Tibial nerve (tissue), 4 donors: ENCODE measurements around the gene ISM1. TPM values are rescaled to one million over a fixed set of nuclear protein-coding genes. Genes with fewer than 3 reads are reported as not detected.

Source experiments
- DNase-seq, 2 donors: peaks; one replicate each; pipeline ENCODE4 v3.0.0-alpha.2; 2019; ENCODE audit warnings: low spot score in 2 of 2
- H3K27ac ChIP-seq, 4 donors: fragments of 200-600 bp; sonication (generic) in 3 of 4; one replicate each; pipeline ENCODE4 v1.5.1; 2017 to 2019; ENCODE audit warnings: mild to moderate bottlenecking in 1 of 4
- H3K27me3 ChIP-seq, 2 donors: fragments of 200-600 bp; sonication (generic) in 1 of 2; one replicate each; pipeline versions ENCODE4 v1.5.1 to v1.6.0; 2017 to 2019
- H3K36me3 ChIP-seq, 3 donors: fragments of 200-600 bp; sonication (generic); one replicate each; pipeline ENCODE4 v1.5.1; 2018 to 2019
- H3K4me1 ChIP-seq, 4 donors: fragments of 200-600 bp; sonication (generic) in 3 of 4; one replicate each; pipeline ENCODE4 v1.5.1; 2017 to 2019
- H3K4me3 ChIP-seq, 4 donors: fragments of 200-600 bp; sonication (generic) in 3 of 4; one replicate each; pipeline ENCODE4 v1.5.1; 2017 to 2019; ENCODE audit warnings: mild to moderate bottlenecking in 1 of 4, moderate library complexity in 1 of 4
- H3K9me3 ChIP-seq, 4 donors: fragments of 200-600 bp; sonication (generic) in 3 of 4; one replicate each; pipeline ENCODE4 v1.5.1; 2017 to 2019
- EP300 ChIP-seq, 2 donors: sonication (generic); formaldehyde crosslinking; IDR thresholded peaks; one replicate each; pipeline ENCODE4 v1.6.1; 2017; ENCODE audit warnings: antibody characterized with exemption in 2 of 2, mild to moderate bottlenecking in 1 of 2
- POLR2A ChIP-seq, 2 donors: fragments of 450-650 bp; IDR thresholded peaks; one replicate each; pipeline ENCODE4 v1.6.1; 2017; ENCODE audit warnings: antibody characterized with exemption in 2 of 2, mild to moderate bottlenecking in 2 of 2, moderate library complexity in 2 of 2
- WGBS, 2 donors: methylation state at CpG; one replicate each; pipeline ENCODE4 v1.1.5; 2018; 5-methylcytosine and 5-hydroxymethylcytosine counted together
- total RNA-seq, 4 donors: library from RNA; depleted of rRNA; stranded (reverse); fragments of >200 nt; gene quantifications; one replicate each; pipeline ENCODE4 v1.1.0, GENCODE V29; 2016
- TF ChIP-seq, protein P1 (sequence below), 5 experiments: fragments of 200-600 bp in 3 of 5; fragments of 450-650 bp in 2 of 5; sonication (generic) in 3 of 5; IDR thresholded peaks; one replicate each; pipeline ENCODE4 v1.5.1; 2016 to 2019; ENCODE audit warnings: antibody characterized with exemption in 5 of 5, mild to moderate bottlenecking in 3 of 5, moderate library complexity in 2 of 5

ISM1 gene
- total RNA-seq, 4 donors from 2014 or later: 19.3 to 47.3 (median 24.7) TPM

DNA sequence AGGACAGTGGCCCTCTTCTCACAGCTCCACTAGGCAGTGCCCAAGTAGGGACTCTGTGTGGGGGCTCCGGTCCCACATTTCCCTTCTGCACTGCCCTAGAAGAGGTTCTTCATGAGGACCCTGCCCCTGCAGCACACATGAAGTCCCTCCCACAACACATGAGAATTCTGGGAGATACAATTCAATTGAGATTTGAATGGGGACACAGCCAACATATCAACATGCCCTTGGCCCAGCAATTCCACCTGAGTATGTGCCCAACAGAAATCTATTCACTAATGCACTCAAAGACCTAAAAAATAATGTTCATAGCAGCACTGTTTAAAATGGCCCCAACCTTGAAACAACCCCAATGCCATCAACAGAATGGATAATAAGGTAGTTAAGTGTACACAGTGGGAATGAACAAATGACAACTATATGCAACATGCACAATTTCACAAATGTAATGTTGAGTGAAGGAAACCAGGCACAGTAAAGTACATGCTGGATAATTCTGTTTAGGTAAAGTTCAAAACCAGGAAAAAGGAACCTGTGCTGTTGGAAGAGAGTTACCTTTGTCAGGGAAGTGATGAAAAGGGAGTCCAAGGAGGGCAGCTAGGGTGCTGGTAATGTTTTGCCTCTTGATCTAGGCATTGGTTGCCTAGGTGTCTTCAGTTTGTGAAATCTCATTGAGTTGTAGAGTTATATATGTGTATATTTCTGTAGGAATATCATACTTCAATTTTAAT lies 16.1 kb downstream of the ISM1 start:
- DNase-seq: no peak
- no peaks in the 10 kb centered on the region for H3K4me1 ChIP-seq
- TF ChIP-seq, protein P1, sequence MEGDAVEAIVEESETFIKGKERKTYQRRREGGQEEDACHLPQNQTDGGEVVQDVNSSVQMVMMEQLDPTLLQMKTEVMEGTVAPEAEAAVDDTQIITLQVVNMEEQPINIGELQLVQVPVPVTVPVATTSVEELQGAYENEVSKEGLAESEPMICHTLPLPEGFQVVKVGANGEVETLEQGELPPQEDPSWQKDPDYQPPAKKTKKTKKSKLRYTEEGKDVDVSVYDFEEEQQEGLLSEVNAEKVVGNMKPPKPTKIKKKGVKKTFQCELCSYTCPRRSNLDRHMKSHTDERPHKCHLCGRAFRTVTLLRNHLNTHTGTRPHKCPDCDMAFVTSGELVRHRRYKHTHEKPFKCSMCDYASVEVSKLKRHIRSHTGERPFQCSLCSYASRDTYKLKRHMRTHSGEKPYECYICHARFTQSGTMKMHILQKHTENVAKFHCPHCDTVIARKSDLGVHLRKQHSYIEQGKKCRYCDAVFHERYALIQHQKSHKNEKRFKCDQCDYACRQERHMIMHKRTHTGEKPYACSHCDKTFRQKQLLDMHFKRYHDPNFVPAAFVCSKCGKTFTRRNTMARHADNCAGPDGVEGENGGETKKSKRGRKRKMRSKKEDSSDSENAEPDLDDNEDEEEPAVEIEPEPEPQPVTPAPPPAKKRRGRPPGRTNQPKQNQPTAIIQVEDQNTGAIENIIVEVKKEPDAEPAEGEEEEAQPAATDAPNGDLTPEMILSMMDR (IDR thresholded peaks at IDR 0.05): no peak
- TF ChIP-seq EP300 (IDR thresholded peaks at IDR 0.05) (no peak), POLR2A (IDR thresholded peaks at IDR 0.05) (no peak)
- no peaks in the 10 kb centered on the region for H3K9me3 ChIP-seq
- H3K36me3 ChIP-seq: no peaks in the 10 kb centered on the region
- no peak overlapping the region for H3K4me3 ChIP-seq
- no peaks in the 10 kb centered on the region for H3K27me3 ChIP-seq
- WGBS, 2 donors: 100% methylated on average over 1 of the region's 1 CpG
- H3K27ac ChIP-seq: no peak overlapping the region

GRCh38 chr20:13238001-13238653 lies 17.1 kb downstream of the ISM1 start:
- H3K9me3 ChIP-seq: no peaks in the 10 kb centered on the region
- H3K4me3 ChIP-seq: no peak overlapping the region
- H3K36me3 ChIP-seq: no peaks in the 10 kb centered on the region
- H3K27ac ChIP-seq: no peak overlapping the region
- whole genome bisulfite sequencing, 2 donors: 61 to 65% methylated on average over 2 of the region's 2 CpGs
- no peaks in the 10 kb centered on the region for H3K4me1 ChIP-seq
- no peak for TF ChIP-seq EP300 (IDR thresholded peaks at IDR 0.05)
- TF ChIP-seq POLR2A (IDR thresholded peaks at IDR 0.05): no peak
- TF ChIP-seq, protein P1 (IDR thresholded peaks at IDR 0.05): no peak
- H3K27me3 ChIP-seq: no peaks in the 10 kb centered on the region
- no peak for DNase-seq

GRCh38 chr20:13243826-13244376 lies 22.8 kb downstream of the ISM1 start:
- H3K4me3 ChIP-seq: no peak overlapping the region

DNA sequence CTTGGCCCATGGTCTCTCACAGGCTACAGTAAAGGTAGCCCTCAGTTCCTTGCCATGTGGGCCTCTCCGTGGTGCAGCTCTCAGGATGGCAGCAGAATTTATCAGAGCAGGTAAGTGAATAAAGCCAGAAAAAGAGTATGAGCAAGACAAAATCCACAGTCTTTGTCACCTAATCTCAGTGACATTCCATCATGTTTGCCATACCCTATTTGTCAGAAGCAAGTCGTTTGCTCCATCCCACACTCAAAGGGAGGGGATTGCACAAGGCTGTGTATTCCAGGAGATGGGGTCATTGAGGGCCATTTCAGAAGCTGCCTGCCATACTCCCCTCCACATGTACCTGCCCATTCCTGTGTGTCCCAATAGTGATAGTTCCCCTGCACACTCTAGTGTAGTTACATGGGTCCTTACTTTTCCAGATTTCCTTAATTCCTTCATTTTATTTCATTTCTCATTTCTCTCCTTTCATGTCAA lies 24.2 kb downstream of the ISM1 start:
- 72 to 95% methylated on average over 2 of the region's 2 CpGs for WGBS, 2 donors

More at GRCh38 chr20:13243826-13244376, 22.8 kb downstream of the ISM1 start:
- Histone ChIP-seq H3K27ac (no peak overlapping the region), H3K4me1 (no peaks in the 10 kb centered on the region), H3K27me3 (no peaks in the 10 kb centered on the region), H3K9me3 (no peaks in the 10 kb centered on the region), H3K36me3 (no peaks in the 10 kb centered on the region)
- TF ChIP-seq, protein P1 (IDR thresholded peaks at IDR 0.05): no peak
- TF ChIP-seq EP300 (IDR thresholded peaks at IDR 0.05): no peak
- no peak for TF ChIP-seq POLR2A (IDR thresholded peaks at IDR 0.05)
- 81 to 85% methylated on average over 2 of the region's 2 CpGs for WGBS, 2 donors
- no peak for DNase-seq

More for the DNA sequence above, 24.2 kb downstream of the ISM1 start:
- TF ChIP-seq EP300 (IDR thresholded peaks at IDR 0.05) (no peak), POLR2A (IDR thresholded peaks at IDR 0.05) (no peak)
- TF ChIP-seq, protein P1 (IDR thresholded peaks at IDR 0.05): no peak
- no peak overlapping the region for H3K27ac ChIP-seq
- H3K4me1 ChIP-seq: no peaks in the 10 kb centered on the region
- no peak for DNase-seq
- no peak overlapping the region for H3K4me3 ChIP-seq
- no peaks in the 10 kb centered on the region for H3K27me3 ChIP-seq
- H3K36me3 ChIP-seq: no peaks in the 10 kb centered on the region
- no peaks in the 10 kb centered on the region for H3K9me3 ChIP-seq
